H9 (cell line): ENCODE data around the gene CELA2A. TPM values are rescaled to one million over a fixed set of nuclear protein-coding genes. Genes with fewer than 3 reads are reported as not detected.
A peak's percentile ranks its signal among the peaks of the same experiment; 100 is the strongest.

Source experiments
- DNase-seq: peaks from one replicate; pipeline ENCODE4 v3.0.0-alpha.2; 2017
- H2AFZ ChIP-seq: one replicate; pipeline ENCODE4 v1.6.1; 2013; ENCODE audit warnings: mild to moderate bottlenecking, low read length, control low read depth, moderate library complexity
- H2AK5ac ChIP-seq: 2 replicates; pipeline ENCODE4 v1.6.1; 2013; ENCODE audit warnings: low read length, control low read depth, mixed read lengths; ENCODE audit not compliant: insufficient read length
- H2BK120ac ChIP-seq: one replicate; pipeline ENCODE4 v1.6.1; 2013; ENCODE audit warnings: low read depth, mild to moderate bottlenecking, low read length, control low read depth, inconsistent platforms; ENCODE audit not compliant: poor library complexity, severe bottlenecking
- H2BK12ac ChIP-seq: 2 replicates; pipeline ENCODE4 v1.6.1; 2013; ENCODE audit warnings: low read length, control low read depth, mixed read lengths, low read depth; ENCODE audit not compliant: insufficient read length
- H2BK15ac ChIP-seq: 2 replicates; pipeline ENCODE4 v1.6.1; 2013; ENCODE audit warnings: low read depth, low read length, control low read depth
- H2BK20ac ChIP-seq: one replicate; pipeline ENCODE4 v1.6.1; 2013; ENCODE audit warnings: low read depth, mild to moderate bottlenecking, low read length, control low read depth, inconsistent platforms; ENCODE audit not compliant: poor library complexity, severe bottlenecking
- H2BK5ac ChIP-seq: 2 replicates; pipeline ENCODE4 v1.6.1; 2013; ENCODE audit warnings: low read length, control low read depth, mixed read lengths; ENCODE audit not compliant: insufficient read length
- H3K14ac ChIP-seq: 2 replicates; pipeline ENCODE4 v1.6.1; 2013; ENCODE audit warnings: low read length, control low read depth; ENCODE audit not compliant: insufficient read depth
- H3K18ac ChIP-seq: 2 replicates; pipeline ENCODE4 v1.6.1; 2013; ENCODE audit warnings: low read depth, mild to moderate bottlenecking, mixed read lengths, low read length, control low read depth; ENCODE audit not compliant: insufficient read length
- H3K23ac ChIP-seq: 2 replicates; pipeline ENCODE4 v1.6.1; 2013; ENCODE audit warnings: low read length, control low read depth, mixed read lengths, low read depth; ENCODE audit not compliant: insufficient read length
- H3K23me2 ChIP-seq: 2 replicates; pipeline ENCODE4 v1.6.1; 2013; ENCODE audit warnings: low read depth, mild to moderate bottlenecking, mixed read lengths, low read length, control low read depth; ENCODE audit not compliant: insufficient read length, poor library complexity, severe bottlenecking
- H3K27ac ChIP-seq: 2 replicates; pipeline ENCODE4 v1.5.1; 2013; ENCODE audit warnings: low read length, control low read depth, mixed read lengths, low read depth; ENCODE audit not compliant: insufficient read length
- H3K27me3 ChIP-seq: 2 replicates; pipeline ENCODE4 v1.6.1; 2013; ENCODE audit warnings: low read length, control low read depth, inconsistent platforms; ENCODE audit not compliant: insufficient read depth
- H3K4ac ChIP-seq: 2 replicates; pipeline ENCODE4 v1.6.1; 2013; ENCODE audit warnings: low read depth, mild to moderate bottlenecking, control low read depth, inconsistent platforms, low read length, moderate library complexity
- H3K4me1 ChIP-seq: 2 replicates; pipeline ENCODE4 v1.6.1; 2013; ENCODE audit warnings: low read length, control low read depth, inconsistent platforms; ENCODE audit not compliant: insufficient read depth
- H3K4me2 ChIP-seq: 2 replicates; pipeline ENCODE4 v1.6.1; 2013; ENCODE audit warnings: low read length, control low read depth, mixed read lengths; ENCODE audit not compliant: insufficient read length, insufficient read depth
- H3K56ac ChIP-seq: 2 replicates; pipeline ENCODE4 v1.6.1; 2013; ENCODE audit warnings: low read depth, mild to moderate bottlenecking, mixed read lengths, low read length, control low read depth; ENCODE audit not compliant: insufficient read length
- H3K79me1 ChIP-seq: 2 replicates; pipeline ENCODE4 v1.6.1; 2013; ENCODE audit warnings: low read depth, mild to moderate bottlenecking, moderate library complexity, low read length, control low read depth, inconsistent platforms; ENCODE audit not compliant: insufficient read depth, poor library complexity, severe bottlenecking
- H3K79me2 ChIP-seq: 2 replicates; pipeline ENCODE4 v1.6.1; 2013; ENCODE audit warnings: low read length, control low read depth, inconsistent platforms; ENCODE audit not compliant: insufficient read depth
- H3K9ac ChIP-seq: 2 replicates; pipeline ENCODE4 v1.6.1; 2013; ENCODE audit warnings: low read length, control low read depth, mixed read lengths; ENCODE audit not compliant: insufficient read length; ENCODE audit errors: extremely low read depth
- H3K9me3 ChIP-seq: one replicate; pipeline ENCODE4 v1.6.1; 2013; ENCODE audit warnings: low read depth, low read length, inconsistent platforms; ENCODE audit not compliant: control insufficient read depth
- H3T11ph ChIP-seq: one replicate; pipeline ENCODE4 v1.6.1; 2013; ENCODE audit warnings: mild to moderate bottlenecking, low read length, control low read depth, inconsistent platforms
- H4K20me1 ChIP-seq: one replicate; pipeline ENCODE4 v1.6.1; 2013; ENCODE audit not compliant: control insufficient read depth, insufficient read length, insufficient read depth
- H4K5ac ChIP-seq: 2 replicates; pipeline ENCODE4 v1.6.1; 2013; ENCODE audit warnings: low read depth, mild to moderate bottlenecking, mixed read lengths, low read length, control low read depth; ENCODE audit not compliant: insufficient read length
- H4K8ac ChIP-seq: replicated peaks from 2 replicates; pipeline ENCODE4 v1.6.1; 2013; ENCODE audit warnings: low read length, control low read depth, mixed read lengths, low read depth; ENCODE audit not compliant: insufficient read length
- H4K91ac ChIP-seq: 2 replicates; pipeline ENCODE4 v1.6.1; 2013; ENCODE audit warnings: low read depth, mild to moderate bottlenecking, moderate library complexity, mixed read lengths, low read length, control low read depth; ENCODE audit not compliant: insufficient read length
- H3K27ac Mint-ChIP-seq, 3 experiments: 2 replicates in 2 of 3; 3 replicates in 1 of 3; pipeline ENCODE4 v1.8.0; 2020 to 2021; ENCODE audit warnings: mixed read lengths in 3 of 3, mild to moderate bottlenecking in 1 of 3, moderate library complexity in 1 of 3
- H3K27me3 Mint-ChIP-seq: 2 replicates; pipeline ENCODE4 v1.8.0; 2021; ENCODE audit warnings: low read depth, mild to moderate bottlenecking, moderate library complexity, mixed read lengths
- H3K36me3 Mint-ChIP-seq, 3 experiments: 2 replicates in 2 of 3; 3 replicates in 1 of 3; pipeline ENCODE4 v1.8.0; 2020 to 2021; ENCODE audit warnings: low read depth in 3 of 3, mixed read lengths in 3 of 3; ENCODE audit not compliant: insufficient read depth in 1 of 3
- H3K4me1 Mint-ChIP-seq, 2 experiments: 2 replicates each; pipeline ENCODE4 v1.8.0; 2020; ENCODE audit warnings: mixed read lengths in 2 of 2
- H3K4me3 Mint-ChIP-seq, 2 experiments: 2 replicates in 1 of 2; 3 replicates in 1 of 2; pipeline ENCODE4 v1.8.0; 2020 to 2021; ENCODE audit warnings: mild to moderate bottlenecking in 2 of 2, mixed read lengths in 2 of 2, moderate library complexity in 1 of 2
- H3K9me3 Mint-ChIP-seq, 2 experiments: 2 replicates in 1 of 2; 3 replicates in 1 of 2; pipeline ENCODE4 v1.8.0; 2020; ENCODE audit warnings: mild to moderate bottlenecking in 2 of 2, mixed read lengths in 2 of 2, moderate library complexity in 1 of 2
- CTCF ChIP-seq: fragments of 200-600 bp; sonication (generic); conservative IDR thresholded peaks from 3 replicates; pipeline ENCODE4 v1.8.0; 2021; ENCODE audit warnings: antibody characterized with exemption, mild to moderate bottlenecking
- WGBS: extraction: QIAGEN DNeasy Blood & Tissue Kit; methylation state at CpG from one replicate; pipeline ENCODE4 v1.1.7; 2013; ENCODE audit warnings: missing lambda C conversion rate, low lambda C conversion rate, mixed read lengths; ENCODE audit not compliant: insufficient read length; ENCODE audit errors: extremely low coverage; 5-methylcytosine and 5-hydroxymethylcytosine counted together
- total RNA-seq: library from RNA; stranded (reverse); gene quantifications from 2 replicates; pipeline ENCODE4 v1.2.1, GENCODE V29; 2021

CELA2A gene
- total RNA-seq, 1 experiment from 2014 or later, result not detected

DNA sequence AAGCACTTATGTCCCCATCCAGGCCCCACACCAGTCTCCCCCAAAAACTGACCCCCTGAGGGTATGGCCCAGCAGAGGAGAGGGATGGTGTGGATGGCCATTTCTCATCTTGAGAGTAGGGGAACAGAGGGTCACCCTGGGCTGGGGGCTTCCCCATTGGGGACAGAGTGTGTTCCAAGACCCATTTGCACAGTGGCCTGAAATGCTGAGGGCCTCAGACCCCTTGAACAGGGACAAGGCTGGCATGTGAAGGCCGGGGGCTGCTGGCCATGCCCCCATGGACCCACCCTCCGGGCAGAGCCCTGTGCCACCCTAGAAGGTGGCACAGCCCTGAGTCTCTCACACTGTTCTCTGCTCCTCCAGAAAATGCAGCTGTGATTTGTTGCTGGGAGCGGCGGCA is 10.3 kb upstream of the CELA2A start:
- Mint-ChIP-seq H3K9me3 (peaks cover 0 to 6% of the 10 kb centered on the region in 2 experiments; a peak in 3 of 5 replicates), H3K27me3 (peaks cover 7% of the 10 kb centered on the region), H3K36me3 (no peaks in the 10 kb centered on the region; a peak in 1 of 7 replicates), H3K27ac (peak overlapping the region in 1 of 3 experiments; percentile 79; a peak in 1 of 7 replicates), H3K4me1 (no peaks in the 10 kb centered on the region), H3K4me3 (no peak overlapping the region)
- no peak overlapping the region for H2BK15ac ChIP-seq
- no peaks in the 10 kb centered on the region for H3K79me1 ChIP-seq
- no peak overlapping the region for H3K14ac ChIP-seq
- H3K4me2 ChIP-seq, result no peak overlapping the region
- no peak overlapping the region for H2BK20ac ChIP-seq
- H2BK12ac ChIP-seq, result no peak overlapping the region
- H3K18ac ChIP-seq, result no peak overlapping the region
- no peaks in the 10 kb centered on the region for H3K23me2 ChIP-seq
- H3T11ph ChIP-seq, result no peak overlapping the region
- H4K8ac ChIP-seq, result no peak overlapping the region
- no peak overlapping the region for H3K27ac ChIP-seq
- no peak overlapping the region for H2BK120ac ChIP-seq
- no peak overlapping the region for H3K9ac ChIP-seq
- no peak overlapping the region for H3K56ac ChIP-seq
- no peak overlapping the region for H4K5ac ChIP-seq
- no peak overlapping the region for H4K91ac ChIP-seq
- H3K9me3 ChIP-seq, result no peaks in the 10 kb centered on the region
- WGBS, result no CpG with 5 or more reads among the region's 4 CpGs
- H3K4ac ChIP-seq, result no peak overlapping the region
- no peak overlapping the region for H2AFZ ChIP-seq
- TF ChIP-seq CTCF, result no peak
- no peaks in the 10 kb centered on the region for H3K27me3 ChIP-seq
- no peaks in the 10 kb centered on the region for H3K79me2 ChIP-seq
- H2AK5ac ChIP-seq, result no peak overlapping the region
- H4K20me1 ChIP-seq, result no peaks in the 10 kb centered on the region
- H3K23ac ChIP-seq, result no peak overlapping the region
- no peak overlapping the region for H2BK5ac ChIP-seq
- H3K4me1 ChIP-seq, result no peaks in the 10 kb centered on the region
- no peak for DNase-seq
